HepG2 (cell line): ENCODE data around the gene TELO2. TPM values are rescaled to one million over a fixed set of nuclear protein-coding genes. Genes with fewer than 3 reads are reported as not detected.

ENCODE experiments used
- ATAC-seq: fragments of 200-7000 bp; cut with Tn5 transposase; 3 replicates; pipeline ENCODE4 v1.9.1; 2020; ENCODE audit warnings: mild to moderate bottlenecking, moderate library complexity
- BruUV-seq: library from RNA; stranded (reverse); fragments of 400-500 nt; replicated peaks from 2 replicates; lab custom pipeline; 2021; lab: Mats Ljungman, UMichigan
- CTCF ChIA-PET: fragments of 300-600 bp; formaldehyde crosslinking; extraction: SDS; loops from one replicate; lab custom pipeline; 2021; ENCODE audit warnings: low total read pairs, inconsistent platforms, low intra/inter-chr PET ratio; lab: Yijun Ruan, JAX
- POLR2A ChIA-PET: fragments of 350-600 bp; sonication (Branson Sonifier 250); formaldehyde crosslinking; loops from one replicate; lab custom pipeline; 2020; ENCODE audit warnings: antibody characterized with exemption, inconsistent platforms; lab: Yijun Ruan, JAX
- DNase-seq: peaks from one replicate; pipeline ENCODE4 v3.0.0-alpha.2; 2015; ENCODE audit warnings: low spot score
- FAIRE-seq: peaks from 3 replicates; lab custom pipeline; 2011; peaks lifted over from hg19 to GRCh38; lab: Jason Lieb, UNC
- H2AFZ ChIP-seq: one replicate; pipeline ENCODE4 v1.6.1; 2011; ENCODE audit warnings: low read length, inconsistent platforms
- H3K27ac ChIP-seq: fragments of 300-600 bp; 3 replicates; pipeline ENCODE4 v1.8.0; 2011; ENCODE audit warnings: mixed run types, mild to moderate bottlenecking, mixed read lengths, low read length, inconsistent platforms; ENCODE audit not compliant: insufficient read depth; ENCODE audit errors: extremely low read length
- H3K27me3 ChIP-seq, 2 experiments: fragments of 200-600 bp in 1 of 2; 2 replicates in 1 of 2; 3 replicates in 1 of 2; pipeline versions ENCODE4 v1.6.0 to v1.8.0; 2011; ENCODE audit warnings: low read length in 2 of 2, mild to moderate bottlenecking in 2 of 2, moderate library complexity in 2 of 2, inconsistent platforms in 1 of 2; ENCODE audit not compliant: insufficient read depth in 2 of 2, control insufficient read depth in 1 of 2
- H3K36me3 ChIP-seq, 2 experiments: fragments of 200-600 bp in 1 of 2; replicated peaks in 1 of 2; 2 replicates in 1 of 2; 3 replicates in 1 of 2; pipeline versions ENCODE4 v1.5.1 to v1.8.0; 2011; ENCODE audit warnings: low read length in 2 of 2, inconsistent platforms in 1 of 2; ENCODE audit not compliant: insufficient read depth in 2 of 2, control insufficient read depth in 1 of 2
- H3K4me1 ChIP-seq: 2 replicates; pipeline ENCODE4 v1.5.1; 2012; ENCODE audit warnings: low read length, inconsistent platforms; ENCODE audit not compliant: insufficient read depth
- H3K4me2 ChIP-seq: 2 replicates; pipeline ENCODE4 v1.6.0; 2011; ENCODE audit warnings: low read depth, low read length, inconsistent platforms
- H3K4me3 ChIP-seq, 3 experiments: fragments of 200-600 bp in 1 of 3; sonication (generic), shearing (Covaris generic) in 1 of 3; replicated peaks in 1 of 3; 2 replicates each; pipeline ENCODE4 v1.5.1; 2011 to 2016; ENCODE audit warnings: low read length in 3 of 3, inconsistent platforms in 2 of 3, low read depth in 2 of 3, mild to moderate bottlenecking in 2 of 3, control low read depth in 1 of 3, mixed read lengths in 1 of 3; ENCODE audit not compliant: insufficient read depth in 1 of 3
- H3K79me2 ChIP-seq: one replicate; pipeline ENCODE4 v1.6.1; 2011; ENCODE audit warnings: low read length, inconsistent platforms; ENCODE audit not compliant: insufficient read depth
- H3K9ac ChIP-seq: 2 replicates; pipeline ENCODE4 v1.6.0; 2011; ENCODE audit warnings: mild to moderate bottlenecking, low read depth, low read length, inconsistent platforms; ENCODE audit not compliant: insufficient read depth
- H3K9me3 ChIP-seq: 2 replicates; pipeline ENCODE4 v1.5.1; 2012; ENCODE audit warnings: mild to moderate bottlenecking, low read length
- H4K20me1 ChIP-seq: 2 replicates; pipeline ENCODE4 v1.6.0; 2011; ENCODE audit warnings: inconsistent platforms, mild to moderate bottlenecking, low read length, moderate library complexity; ENCODE audit not compliant: insufficient read depth
- HNF4A ChIP-seq: sonication (generic); formaldehyde crosslinking; IDR thresholded peaks from 2 replicates; pipeline ENCODE4 v1.4.0; 2020; ENCODE audit warnings: missing genetic modification reagents
- HOXA7 ChIP-seq: sonication (generic); formaldehyde crosslinking; IDR thresholded peaks from 2 replicates; pipeline ENCODE4 v1.8.1; 2022; ENCODE audit warnings: mild to moderate bottlenecking, missing genetic modification reagents, moderate library complexity
- NR2F6 ChIP-seq, 2 experiments: IDR thresholded peaks; 2 replicates each; pipeline ENCODE4 v1.6.1; 2016; ENCODE audit warnings: antibody characterized with exemption in 1 of 2, mild to moderate bottlenecking in 1 of 2
- RXRB ChIP-seq: IDR thresholded peaks from 2 replicates; pipeline ENCODE4 v1.6.1; 2016; ENCODE audit warnings: borderline replicate concordance, missing genetic modification reagents, missing compliant biosample characterization
- ZMAT5 ChIP-seq: sonication (generic); formaldehyde crosslinking; IDR thresholded peaks from 2 replicates; pipeline ENCODE4 v1.5.0; 2020; ENCODE audit warnings: mild to moderate bottlenecking, low read depth, missing genetic modification reagents, borderline replicate concordance
- ZNF460 ChIP-seq: sonication (generic); formaldehyde crosslinking; IDR thresholded peaks from 2 replicates; pipeline ENCODE4 v1.5.1; 2020; ENCODE audit warnings: missing genetic modification reagents, mild to moderate bottlenecking, borderline replicate concordance
- ZNF552 ChIP-seq: sonication (generic); formaldehyde crosslinking; IDR thresholded peaks from 2 replicates; pipeline ENCODE4 v1.9.0; 2022; ENCODE audit warnings: missing genetic modification reagents, mild to moderate bottlenecking, borderline replicate concordance
- WGBS: methylation state at CpG from one replicate; pipeline ENCODE4 v1.1.6; 2017; ENCODE audit warnings: low lambda C conversion rate; 5-methylcytosine and 5-hydroxymethylcytosine counted together
- in situ Hi-C: cut with HindIII; loops from 2 replicates; pipeline ENCODE4 v1.10.0; 2017; ENCODE audit warnings: low pct_unique_long_range_greater_than_20kb; ENCODE audit not compliant: extremely low pct_ligation_motif_present
- intact Hi-C: fragments of 100-400 bp; cut with micrococcal nuclease; formaldehyde crosslinking; loops from one replicate; pipeline ENCODE4 v1.10.0; 2022; ENCODE audit not compliant: unreplicated experiment
- polyA plus RNA-seq, 8 experiments: library from polyadenylated mRNA; depleted of rRNA in 3 of 8; stranded (reverse) in 7 of 8; unstranded in 1 of 8; fragments of >200 nt; fragmentation: Illumina TruSeq in 4 of 8; extraction: Trizol in 4 of 8; gene quantifications; 2 replicates each; pipeline versions ENCODE4 v1.2.1 to v1.2.3, GENCODE V29; 2011 to 2016; ENCODE audit warnings: low read depth in 4 of 8, missing spikeins in 1 of 8, mixed read lengths in 1 of 8; ENCODE audit not compliant: insufficient read depth in 1 of 8
- total RNA-seq, 5 experiments: library from RNA; depleted of rRNA; stranded (reverse); fragments of >200 nt; fragmentation: Illumina TruSeq; extraction: Trizol; gene quantifications; 2 replicates each; pipeline ENCODE4 v1.2.3, GENCODE V29; 2016; ENCODE audit warnings: low read depth in 1 of 5
- TF ChIP-seq, protein P1 (sequence below): sonication (generic); formaldehyde crosslinking; IDR thresholded peaks from 2 replicates; pipeline ENCODE4 v1.5.0; 2020; ENCODE audit warnings: mild to moderate bottlenecking, missing genetic modification reagents
- TF ChIP-seq, protein P2 (sequence below): sonication (generic); formaldehyde crosslinking; IDR thresholded peaks from 2 replicates; pipeline ENCODE4 v1.4.0; 2020; ENCODE audit warnings: low read depth, missing genetic modification reagents

The TELO2 gene
- total and polyA plus RNA-seq, 2 of the 13 experiments (the other 11 are each of a cell fraction or from before 2014, with no cell fraction given), result 10.1 to 17.9 TPM

- peak; percentile 59; the same call in 1 of the 2 replicates for TF ChIP-seq ZNF552
- no peak for TF ChIP-seq ZMAT5 (CRISPR knock-in tag)
Observed at GRCh38 chr16:1474796-1475551, 18.2 kb upstream of the TELO2 start, which contains the start of gene CLCN7 (continued).

GRCh38 chr16:1475552-1476114, 17.5 kb upstream of the TELO2 start:
- POLR2A ChIA-PET, result interaction anchor here (1.0 to 1.7 kb wide), 4 partner anchors 16 to 47 kb away, joined by 3 to 6 read pairs (median 4); partner anchors contain the start of gene TELO2
- peaks cover 0 to 2% of the 10 kb centered on the region in 2 experiments; a peak in 1 of 5 replicates for H3K27me3 ChIP-seq
- CTCF ChIA-PET, result no interaction called here
- peaks cover 46% of the 10 kb centered on the region for H3K4me1 ChIP-seq
- FAIRE-seq, result peak; percentile 36
- peak overlapping the region; percentile 90 for H3K9ac ChIP-seq
- H3K9me3 ChIP-seq, result no peaks in the 10 kb centered on the region
- no peaks in the 10 kb centered on the region for H3K36me3 ChIP-seq
- peak overlapping the region; percentile 59 to 80 (median 73) for H3K4me3 ChIP-seq
- intact Hi-C loops (loop anchor here (2.0 kb wide), 1 partner anchor 45 kb away; the partner anchor contains the start of gene PERCC1), in situ Hi-C loops (no loop called here)
- BruUV-seq, result TSS peak; percentile 89
- WGBS, result 50% methylated on average over 15 of the region's 15 CpGs
- peak; percentile 42 for ATAC-seq
- H2AFZ ChIP-seq, result no peak overlapping the region
- H4K20me1 ChIP-seq, result no peaks in the 10 kb centered on the region
- DNase-seq, result no peak
- no peak for TF ChIP-seq NR2F6 (IDR thresholded peaks at IDR 0.05)
- peak; percentile 41; the same call in 1 of the 2 replicates for TF ChIP-seq NR2F6 (CRISPR knock-in tag; IDR thresholded peaks at IDR 0.05)
- TF ChIP-seq, protein P1, sequence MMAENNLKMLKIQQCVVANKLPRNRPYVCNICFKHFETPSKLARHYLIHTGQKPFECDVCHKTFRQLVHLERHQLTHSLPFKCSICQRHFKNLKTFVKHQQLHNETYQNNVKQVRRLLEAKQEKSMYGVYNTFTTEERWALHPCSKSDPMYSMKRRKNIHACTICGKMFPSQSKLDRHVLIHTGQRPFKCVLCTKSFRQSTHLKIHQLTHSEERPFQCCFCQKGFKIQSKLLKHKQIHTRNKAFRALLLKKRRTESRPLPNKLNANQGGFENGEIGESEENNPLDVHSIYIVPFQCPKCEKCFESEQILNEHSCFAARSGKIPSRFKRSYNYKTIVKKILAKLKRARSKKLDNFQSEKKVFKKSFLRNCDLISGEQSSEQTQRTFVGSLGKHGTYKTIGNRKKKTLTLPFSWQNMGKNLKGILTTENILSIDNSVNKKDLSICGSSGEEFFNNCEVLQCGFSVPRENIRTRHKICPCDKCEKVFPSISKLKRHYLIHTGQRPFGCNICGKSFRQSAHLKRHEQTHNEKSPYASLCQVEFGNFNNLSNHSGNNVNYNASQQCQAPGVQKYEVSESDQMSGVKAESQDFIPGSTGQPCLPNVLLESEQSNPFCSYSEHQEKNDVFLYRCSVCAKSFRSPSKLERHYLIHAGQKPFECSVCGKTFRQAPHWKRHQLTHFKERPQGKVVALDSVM (CRISPR knock-in tag), result peak; percentile 79
- TF ChIP-seq, protein P2, sequence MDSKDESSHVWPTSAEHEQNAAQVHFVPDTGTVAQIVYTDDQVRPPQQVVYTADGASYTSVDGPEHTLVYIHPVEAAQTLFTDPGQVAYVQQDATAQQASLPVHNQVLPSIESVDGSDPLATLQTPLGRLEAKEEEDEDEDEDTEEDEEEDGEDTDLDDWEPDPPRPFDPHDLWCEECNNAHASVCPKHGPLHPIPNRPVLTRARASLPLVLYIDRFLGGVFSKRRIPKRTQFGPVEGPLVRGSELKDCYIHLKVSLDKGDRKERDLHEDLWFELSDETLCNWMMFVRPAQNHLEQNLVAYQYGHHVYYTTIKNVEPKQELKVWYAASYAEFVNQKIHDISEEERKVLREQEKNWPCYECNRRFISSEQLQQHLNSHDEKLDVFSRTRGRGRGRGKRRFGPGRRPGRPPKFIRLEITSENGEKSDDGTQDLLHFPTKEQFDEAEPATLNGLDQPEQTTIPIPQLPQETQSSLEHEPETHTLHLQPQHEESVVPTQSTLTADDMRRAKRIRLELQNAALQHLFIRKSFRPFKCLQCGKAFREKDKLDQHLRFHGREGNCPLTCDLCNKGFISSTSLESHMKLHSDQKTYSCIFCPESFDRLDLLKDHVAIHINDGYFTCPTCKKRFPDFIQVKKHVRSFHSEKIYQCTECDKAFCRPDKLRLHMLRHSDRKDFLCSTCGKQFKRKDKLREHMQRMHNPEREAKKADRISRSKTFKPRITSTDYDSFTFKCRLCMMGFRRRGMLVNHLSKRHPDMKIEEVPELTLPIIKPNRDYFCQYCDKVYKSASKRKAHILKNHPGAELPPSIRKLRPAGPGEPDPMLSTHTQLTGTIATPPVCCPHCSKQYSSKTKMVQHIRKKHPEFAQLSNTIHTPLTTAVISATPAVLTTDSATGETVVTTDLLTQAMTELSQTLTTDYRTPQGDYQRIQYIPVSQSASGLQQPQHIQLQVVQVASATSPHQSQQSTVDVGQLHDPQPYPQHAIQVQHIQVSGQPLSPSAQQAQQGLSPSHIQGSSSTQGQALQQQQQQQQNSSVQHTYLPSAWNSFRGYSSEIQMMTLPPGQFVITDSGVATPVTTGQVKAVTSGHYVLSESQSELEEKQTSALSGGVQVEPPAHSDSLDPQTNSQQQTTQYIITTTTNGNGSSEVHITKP (CRISPR knock-in tag), result 0 out of 2 replicates have a peak, but pooled peaks have one; percentile 5
- TF ChIP-seq RXRB, result no peak
- peak; percentile 41; the same call in 1 of the 2 replicates for TF ChIP-seq HNF4A (CRISPR knock-in tag)
- peak; percentile 74 for TF ChIP-seq ZNF460 (CRISPR knock-in tag)
- TF ChIP-seq HOXA7 (CRISPR knock-in tag), result no peak
- peaks cover 22% of the 10 kb centered on the region for H3K79me2 ChIP-seq
- H3K4me2 ChIP-seq, result peak overlapping the region; percentile 95
- H3K27ac ChIP-seq, result peak overlapping the region; percentile 83
